NB4 (cell line): ENCODE results near the gene VWC2.

Experiments
- DNase-seq: peaks from one replicate; pipeline ENCODE4 v3.0.0; 2010; ENCODE audit warnings: low read depth
- H3K4me3 ChIP-seq: one replicate; pipeline ENCODE4 v1.5.1; 2011; ENCODE audit warnings: mild to moderate bottlenecking, low read depth, low read length, moderate library complexity
- MYC ChIP-seq: IDR thresholded peaks from 2 replicates; pipeline ENCODE4 v1.6.1; 2011; ENCODE audit warnings: low read depth, low read length
- POLR2A ChIP-seq: IDR thresholded peaks from 2 replicates; pipeline ENCODE4 v1.6.1; 2011; ENCODE audit warnings: mild to moderate bottlenecking; ENCODE audit not compliant: insufficient read length; ENCODE audit errors: extremely low read depth
- TF ChIP-seq, protein P1 (sequence below): IDR thresholded peaks from one replicate; pipeline ENCODE4 v1.5.1; 2012; ENCODE audit warnings: low read depth, low read length
- TF ChIP-seq, protein P2 (sequence below): IDR thresholded peaks from 2 replicates; pipeline ENCODE4 v1.6.1; 2011; ENCODE audit warnings: low read depth, low read length

VWC2 gene

DNA sequence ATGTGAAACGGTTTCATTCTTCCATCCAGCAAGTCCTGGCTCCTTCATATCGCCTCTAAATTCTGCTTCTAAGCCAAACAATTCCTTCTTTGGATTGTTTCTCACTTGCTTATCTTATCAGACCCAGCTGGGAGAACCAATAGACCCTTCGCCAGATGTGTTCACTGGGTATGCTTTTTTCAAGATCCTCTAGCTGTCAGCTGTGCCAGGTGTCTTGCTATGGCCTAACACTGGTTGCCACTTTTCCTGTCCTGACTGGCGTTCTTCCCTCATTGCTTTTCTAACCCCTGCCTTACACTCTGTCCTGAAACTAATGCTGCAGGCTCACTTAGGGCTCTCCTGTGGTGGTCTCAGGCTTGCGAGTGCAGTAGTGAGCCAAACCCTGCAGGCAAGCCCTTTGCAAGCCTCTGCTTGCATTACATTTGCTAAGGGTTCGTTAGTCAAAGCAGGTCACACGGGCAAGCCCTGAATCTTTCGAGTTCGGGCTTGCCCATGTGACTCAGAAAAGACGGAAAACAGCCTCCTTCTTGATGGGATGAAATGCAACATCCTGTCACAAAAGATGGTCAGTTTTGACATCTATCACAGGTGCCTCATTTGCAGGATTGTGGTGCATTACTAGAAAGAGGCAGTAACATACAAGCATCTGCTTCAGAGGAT, 92.8 kb downstream of the VWC2 start:
- H3K4me3 ChIP-seq = no peak overlapping the region
- no peak for DNase-seq
- TF ChIP-seq, protein P1, sequence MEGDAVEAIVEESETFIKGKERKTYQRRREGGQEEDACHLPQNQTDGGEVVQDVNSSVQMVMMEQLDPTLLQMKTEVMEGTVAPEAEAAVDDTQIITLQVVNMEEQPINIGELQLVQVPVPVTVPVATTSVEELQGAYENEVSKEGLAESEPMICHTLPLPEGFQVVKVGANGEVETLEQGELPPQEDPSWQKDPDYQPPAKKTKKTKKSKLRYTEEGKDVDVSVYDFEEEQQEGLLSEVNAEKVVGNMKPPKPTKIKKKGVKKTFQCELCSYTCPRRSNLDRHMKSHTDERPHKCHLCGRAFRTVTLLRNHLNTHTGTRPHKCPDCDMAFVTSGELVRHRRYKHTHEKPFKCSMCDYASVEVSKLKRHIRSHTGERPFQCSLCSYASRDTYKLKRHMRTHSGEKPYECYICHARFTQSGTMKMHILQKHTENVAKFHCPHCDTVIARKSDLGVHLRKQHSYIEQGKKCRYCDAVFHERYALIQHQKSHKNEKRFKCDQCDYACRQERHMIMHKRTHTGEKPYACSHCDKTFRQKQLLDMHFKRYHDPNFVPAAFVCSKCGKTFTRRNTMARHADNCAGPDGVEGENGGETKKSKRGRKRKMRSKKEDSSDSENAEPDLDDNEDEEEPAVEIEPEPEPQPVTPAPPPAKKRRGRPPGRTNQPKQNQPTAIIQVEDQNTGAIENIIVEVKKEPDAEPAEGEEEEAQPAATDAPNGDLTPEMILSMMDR = no peak
- TF ChIP-seq, protein P2, sequence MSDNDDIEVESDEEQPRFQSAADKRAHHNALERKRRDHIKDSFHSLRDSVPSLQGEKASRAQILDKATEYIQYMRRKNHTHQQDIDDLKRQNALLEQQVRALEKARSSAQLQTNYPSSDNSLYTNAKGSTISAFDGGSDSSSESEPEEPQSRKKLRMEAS = no peak
- TF ChIP-seq MYC (no peak), POLR2A (no peak)

DNA sequence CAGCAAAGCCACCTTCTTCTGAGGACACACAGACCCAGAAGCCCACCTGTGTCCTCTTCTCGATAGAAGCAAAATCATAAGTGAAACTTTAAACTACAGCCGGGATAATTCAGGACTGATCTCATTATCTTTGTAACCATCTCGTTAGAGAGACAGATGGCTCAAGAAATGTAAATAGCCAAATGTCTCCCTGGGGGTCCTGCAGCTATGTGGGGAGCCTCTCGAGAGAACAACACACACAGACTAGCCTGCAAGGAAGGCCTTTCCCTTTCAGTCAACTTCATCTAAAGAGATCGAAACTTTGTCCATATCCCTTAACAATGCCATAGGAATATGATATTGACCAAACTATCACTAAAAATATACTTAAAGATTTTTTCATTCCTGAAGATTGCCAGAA, 93.5 kb downstream of the VWC2 start:
- TF ChIP-seq MYC (no peak), POLR2A (no peak)
- TF ChIP-seq, protein P2 = no peak
- TF ChIP-seq, protein P1 = no peak
- no peak overlapping the region for H3K4me3 ChIP-seq
- no peak for DNase-seq

DNA sequence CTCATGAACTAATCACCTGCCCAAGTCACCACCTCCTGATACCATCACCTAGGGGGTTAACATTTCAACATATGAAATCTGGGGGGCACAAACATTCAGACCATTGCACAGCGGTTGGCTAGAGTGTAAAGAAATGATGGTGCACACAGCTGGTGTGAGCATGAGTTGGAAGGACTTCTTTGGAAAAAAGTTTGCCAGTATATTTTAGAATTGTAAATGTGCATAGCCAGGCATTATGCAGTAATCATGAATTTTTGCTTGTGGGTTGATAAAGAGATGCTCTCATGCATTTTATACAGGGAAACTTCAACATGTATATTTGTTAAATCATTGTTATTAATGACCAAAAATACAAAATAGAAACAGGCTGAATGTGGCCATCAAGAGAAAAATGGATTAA, 100.0 kb downstream of the VWC2 start:
- H3K4me3 ChIP-seq = no peak overlapping the region
- TF ChIP-seq, protein P2 = no peak
- TF ChIP-seq, protein P1 = no peak
- no peak for TF ChIP-seq MYC
- no peak for TF ChIP-seq POLR2A
- no peak for DNase-seq

DNA sequence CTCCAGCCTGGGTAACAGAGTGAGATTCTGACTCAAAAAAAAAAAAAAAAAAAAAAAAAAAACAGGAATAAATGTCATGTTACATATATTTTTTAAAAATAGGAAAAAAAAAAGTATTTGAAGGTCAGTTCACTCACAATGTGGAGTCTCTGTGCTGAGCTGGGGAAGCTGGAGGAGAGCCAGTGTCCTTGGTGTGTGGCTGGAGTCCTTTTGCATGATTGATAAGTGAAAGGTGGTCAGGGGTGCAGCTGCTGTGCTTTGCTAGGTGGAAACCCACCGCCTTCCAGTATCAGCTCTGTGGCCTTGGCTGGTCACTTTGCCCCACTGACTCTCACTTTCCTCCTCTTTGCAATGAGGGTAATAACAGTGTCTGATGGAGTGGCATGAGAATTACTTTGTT, 101.9 kb downstream of the VWC2 start:
- TF ChIP-seq POLR2A (no peak), MYC (no peak)
- TF ChIP-seq, protein P2 = no peak
- TF ChIP-seq, protein P1 = no peak
- H3K4me3 ChIP-seq = no peak overlapping the region
- DNase-seq = no peak

DNA sequence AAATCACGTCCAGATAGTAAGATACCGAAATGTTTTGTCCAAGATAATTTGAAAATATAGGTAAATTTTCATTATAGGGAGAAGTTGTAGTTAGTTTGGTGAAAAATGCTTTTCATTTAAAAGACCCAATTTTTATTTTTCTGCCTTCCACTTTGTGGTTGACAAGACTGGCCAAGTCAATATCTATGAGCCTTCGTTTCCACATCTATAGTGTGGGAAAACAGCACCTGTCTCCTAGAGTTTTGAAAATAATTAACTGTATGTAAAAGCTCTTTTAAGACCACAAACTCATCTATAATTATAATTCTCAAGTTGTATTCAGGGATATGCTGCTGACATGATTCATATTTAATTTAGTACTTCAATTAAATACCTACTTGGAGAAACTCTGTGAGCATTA, 102.8 kb downstream of the VWC2 start:
- DNase-seq = no peak
- no peak overlapping the region for H3K4me3 ChIP-seq
- TF ChIP-seq POLR2A = no peak
- TF ChIP-seq, protein P2 = no peak
- TF ChIP-seq, protein P1 = no peak
- no peak for TF ChIP-seq MYC
